Hindlimb muscle (tissue), 1 donor: ENCODE measurements around the gene CDH22. TPM values are rescaled to one million over a fixed set of nuclear protein-coding genes. Genes with fewer than 3 reads are reported as not detected.
A peak's percentile ranks its signal among the peaks of the same experiment; 100 is the strongest.

Experiments
- DNase-seq: peaks from one replicate; pipeline ENCODE4 v3.0.0-alpha.2; 2013
- polyA plus RNA-seq: library from polyadenylated mRNA; unstranded; fragments of 120-200 nt; gene quantifications from one replicate; pipeline ENCODE4 v1.2.1, GENCODE V29; 2013; ENCODE audit not compliant: insufficient read length

Gene CDH22
- polyA plus RNA-seq, 1 donor = 0.35 TPM

GRCh38 chr20:46192376-46192944 is 115.8 kb downstream of the CDH22 start:
- no peak for DNase-seq

- no peak for DNase-seq
Measured at GRCh38 chr20:46191611-46192010, 116.7 kb downstream of the CDH22 start.

- DNase-seq = no peak
Measured at GRCh38 chr20:46191168-46191540, 117.1 kb downstream of the CDH22 start.

- no peak for DNase-seq
Measured at GRCh38 chr20:46190478-46191167, 117.7 kb downstream of the CDH22 start.

- DNase-seq = no peak
Measured at GRCh38 chr20:46188866-46189541, 119.3 kb downstream of the CDH22 start.

GRCh38 chr20:46186210-46186609 is 122.1 kb downstream of the CDH22 start:
- no peak for DNase-seq

- no peak for DNase-seq
Measured at GRCh38 chr20:46185353-46185752, 122.9 kb downstream of the CDH22 start.

GRCh38 chr20:46183768-46184167 is 124.5 kb downstream of the CDH22 start:
- no peak for DNase-seq

- no peak for DNase-seq
Measured at GRCh38 chr20:46182276-46183200, 125.8 kb downstream of the CDH22 start.

- no peak for DNase-seq
Measured at GRCh38 chr20:46179862-46180261, 128.4 kb downstream of the CDH22 start.

GRCh38 chr20:46178891-46179290 is 129.4 kb downstream of the CDH22 start:
- DNase-seq = no peak

- DNase-seq = no peak
Measured at GRCh38 chr20:46177768-46178167, 130.5 kb downstream of the CDH22 start.

- no peak for DNase-seq
Measured at GRCh38 chr20:46176739-46177378, 131.4 kb downstream of the CDH22 start.

GRCh38 chr20:46175127-46175494 is 133.2 kb downstream of the CDH22 start:
- DNase-seq = no peak

- peak; percentile 58 for DNase-seq
Measured at GRCh38 chr20:46174469-46175126, 133.7 kb downstream of the CDH22 start.

- DNase-seq = no peak
Measured at GRCh38 chr20:46173652-46174468, 134.4 kb downstream of the CDH22 start.

GRCh38 chr20:46172961-46173536 is 135.2 kb downstream of the CDH22 start:
- no peak for DNase-seq

- no peak for DNase-seq
Measured at GRCh38 chr20:46172455-46172854, 135.8 kb downstream of the CDH22 start.

- no peak for DNase-seq
Measured at GRCh38 chr20:46171909-46172308, 136.4 kb downstream of the CDH22 start.

- no peak for DNase-seq
Measured at GRCh38 chr20:46171476-46171875, 136.8 kb downstream of the CDH22 start.
